ENCODE data around the gene PEMT.

- TF ChIP-seq, protein P1, sequence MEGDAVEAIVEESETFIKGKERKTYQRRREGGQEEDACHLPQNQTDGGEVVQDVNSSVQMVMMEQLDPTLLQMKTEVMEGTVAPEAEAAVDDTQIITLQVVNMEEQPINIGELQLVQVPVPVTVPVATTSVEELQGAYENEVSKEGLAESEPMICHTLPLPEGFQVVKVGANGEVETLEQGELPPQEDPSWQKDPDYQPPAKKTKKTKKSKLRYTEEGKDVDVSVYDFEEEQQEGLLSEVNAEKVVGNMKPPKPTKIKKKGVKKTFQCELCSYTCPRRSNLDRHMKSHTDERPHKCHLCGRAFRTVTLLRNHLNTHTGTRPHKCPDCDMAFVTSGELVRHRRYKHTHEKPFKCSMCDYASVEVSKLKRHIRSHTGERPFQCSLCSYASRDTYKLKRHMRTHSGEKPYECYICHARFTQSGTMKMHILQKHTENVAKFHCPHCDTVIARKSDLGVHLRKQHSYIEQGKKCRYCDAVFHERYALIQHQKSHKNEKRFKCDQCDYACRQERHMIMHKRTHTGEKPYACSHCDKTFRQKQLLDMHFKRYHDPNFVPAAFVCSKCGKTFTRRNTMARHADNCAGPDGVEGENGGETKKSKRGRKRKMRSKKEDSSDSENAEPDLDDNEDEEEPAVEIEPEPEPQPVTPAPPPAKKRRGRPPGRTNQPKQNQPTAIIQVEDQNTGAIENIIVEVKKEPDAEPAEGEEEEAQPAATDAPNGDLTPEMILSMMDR (IDR thresholded peaks at IDR 0.05), result no peak
- no peak for TF ChIP-seq NFE2L2 (conservative IDR thresholded peaks at IDR 0.05; ENCODE audit: low read length)
Observed at GRCh38 chr17:17537311-17538099, 54.0 kb downstream of the PEMT start.
